Mesenchymal stem cell (in vitro differentiated cells and primary cell): ENCODE measurements around the gene AP1M1.

Experiments
- DNase-seq: peaks from one replicate; pipeline ENCODE4 v3.0.0-alpha.2; 2013
- H2AFZ ChIP-seq: one replicate; pipeline ENCODE4 v1.6.1; 2013; ENCODE audit warnings: low read depth, mild to moderate bottlenecking, control low read depth, inconsistent platforms, low read length, moderate library complexity
- H2AK5ac ChIP-seq: 2 replicates; pipeline ENCODE4 v1.6.1; 2013; ENCODE audit warnings: low read length, moderate library complexity, mild to moderate bottlenecking, inconsistent platforms; ENCODE audit not compliant: severe bottlenecking
- H2BK120ac ChIP-seq: one replicate; pipeline ENCODE4 v1.6.1; 2013; ENCODE audit warnings: low read depth, mild to moderate bottlenecking, inconsistent platforms, low read length, moderate library complexity
- H2BK12ac ChIP-seq, 2 experiments: one replicate each; pipeline ENCODE4 v1.6.1; 2013; ENCODE audit warnings: inconsistent platforms in 2 of 2, low read length in 2 of 2, mild to moderate bottlenecking in 2 of 2, moderate library complexity in 2 of 2, control low read depth in 1 of 2
- H2BK15ac ChIP-seq: one replicate; pipeline ENCODE4 v1.6.1; 2013; ENCODE audit warnings: mild to moderate bottlenecking, low read depth, inconsistent platforms; ENCODE audit not compliant: poor library complexity, severe bottlenecking
- H2BK5ac ChIP-seq: 2 replicates; pipeline ENCODE4 v1.6.1; 2013; ENCODE audit warnings: low read depth, mild to moderate bottlenecking, low read length, control low read depth, inconsistent platforms; ENCODE audit not compliant: poor library complexity, severe bottlenecking
- H3K14ac ChIP-seq, 2 experiments: one replicate each; pipeline ENCODE4 v1.6.1; 2013; ENCODE audit warnings: inconsistent platforms in 2 of 2, low read length in 2 of 2, control low read depth in 1 of 2, mild to moderate bottlenecking in 1 of 2, moderate library complexity in 1 of 2
- H3K18ac ChIP-seq, 2 experiments: one replicate each; pipeline ENCODE4 v1.6.1; 2013; ENCODE audit warnings: inconsistent platforms in 2 of 2, low read length in 2 of 2, control low read depth in 1 of 2, low read depth in 1 of 2, mild to moderate bottlenecking in 1 of 2
- H3K23ac ChIP-seq, 2 experiments: one replicate each; pipeline ENCODE4 v1.6.1; 2013; ENCODE audit warnings: inconsistent platforms in 2 of 2, low read length in 2 of 2, mild to moderate bottlenecking in 2 of 2, moderate library complexity in 2 of 2, control low read depth in 1 of 2
- H3K27ac ChIP-seq: 2 replicates; pipeline ENCODE4 v1.5.1; 2013; ENCODE audit warnings: mild to moderate bottlenecking, moderate library complexity, low read length, control low read depth, inconsistent platforms; ENCODE audit not compliant: poor library complexity, severe bottlenecking
- H3K27me3 ChIP-seq, 2 experiments: 2 replicates each; pipeline versions ENCODE4 v1.6.1 to v1.7.0; 2013; ENCODE audit warnings: low read length in 2 of 2, mild to moderate bottlenecking in 2 of 2, moderate library complexity in 2 of 2, control low read depth in 1 of 2, inconsistent platforms in 1 of 2; ENCODE audit not compliant: control insufficient read depth in 1 of 2, insufficient read depth in 1 of 2
- H3K36me3 ChIP-seq, 2 experiments: 2 replicates each; pipeline versions ENCODE4 v1.6.1 to v1.7.0; 2013; ENCODE audit warnings: low read length in 2 of 2, control low read depth in 1 of 2, inconsistent platforms in 1 of 2, low read depth in 1 of 2, mild to moderate bottlenecking in 1 of 2; ENCODE audit not compliant: insufficient read depth in 2 of 2, control insufficient read depth in 1 of 2
- H3K4ac ChIP-seq, 2 experiments: one replicate each; pipeline ENCODE4 v1.6.1; 2013; ENCODE audit warnings: inconsistent platforms in 2 of 2, low read length in 2 of 2, mild to moderate bottlenecking in 2 of 2, moderate library complexity in 2 of 2, control low read depth in 1 of 2, low read depth in 1 of 2
- H3K4me1 ChIP-seq: 2 replicates; pipeline ENCODE4 v1.6.1; 2013; ENCODE audit warnings: low read depth, low read length, control low read depth; ENCODE audit not compliant: control insufficient read depth, insufficient read depth
- H3K4me2 ChIP-seq: 2 replicates; pipeline ENCODE4 v1.6.1; 2013; ENCODE audit warnings: low read length, mild to moderate bottlenecking, inconsistent platforms; ENCODE audit not compliant: poor library complexity, severe bottlenecking
- H3K4me3 ChIP-seq, 2 experiments: 2 replicates each; pipeline versions ENCODE4 v1.5.1 to v1.7.0; 2013; ENCODE audit warnings: low read length in 2 of 2, mild to moderate bottlenecking in 2 of 2, control low read depth in 1 of 2, low read depth in 1 of 2; ENCODE audit not compliant: insufficient read depth in 1 of 2
- H3K79me1 ChIP-seq: replicated peaks from 2 replicates; pipeline ENCODE4 v1.6.1; 2013; ENCODE audit warnings: mild to moderate bottlenecking, control low read depth, low read length, inconsistent platforms; ENCODE audit not compliant: poor library complexity, severe bottlenecking
- H3K9ac ChIP-seq: 2 replicates; pipeline ENCODE4 v1.7.0; 2013; ENCODE audit warnings: mild to moderate bottlenecking, low read length, moderate library complexity
- H3K9me3 ChIP-seq: 2 replicates; pipeline ENCODE4 v1.7.0; 2013; ENCODE audit warnings: mild to moderate bottlenecking, low read length; ENCODE audit not compliant: control insufficient read depth
- H4K8ac ChIP-seq: one replicate; pipeline ENCODE4 v1.6.1; 2013; ENCODE audit warnings: inconsistent platforms, mild to moderate bottlenecking, low read length, moderate library complexity
- H4K91ac ChIP-seq: one replicate; pipeline ENCODE4 v1.6.1; 2013; ENCODE audit warnings: mild to moderate bottlenecking, low read length, inconsistent platforms
- WGBS: methylation state at CpG from one replicate; pipeline ENCODE4 v1.1.7; 2013; ENCODE audit warnings: mixed read lengths; 5-methylcytosine and 5-hydroxymethylcytosine counted together

The AP1M1 gene

DNA sequence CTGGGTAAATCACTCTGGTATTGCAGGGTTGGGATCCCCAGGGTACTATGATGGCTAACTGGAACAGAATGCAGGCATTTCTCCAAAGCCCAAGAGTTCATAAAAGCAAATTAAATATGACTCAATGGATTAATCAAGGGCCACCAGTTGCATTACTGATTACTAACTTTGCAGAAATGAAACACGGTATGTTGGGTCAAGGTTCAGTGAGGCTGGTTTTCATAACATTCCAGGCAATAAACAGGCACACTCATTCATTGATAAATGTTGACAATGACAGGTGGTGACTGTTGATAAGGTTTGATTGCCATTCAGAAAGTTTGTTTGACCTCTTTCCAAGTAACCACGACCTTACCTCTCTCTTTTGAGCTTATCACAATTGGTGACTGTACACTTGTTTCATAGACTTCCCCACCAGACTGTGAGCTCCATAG is 506 bp upstream of the AP1M1 start:
- H2BK12ac ChIP-seq = peak overlapping the region in 1 of 2 experiments; percentile 11
- WGBS = 29% methylated on average over 2 of the region's 2 CpGs
- H3K27ac ChIP-seq = peak overlapping the region; percentile 72
- H4K8ac ChIP-seq = peak overlapping the region; percentile 87
- H2BK120ac ChIP-seq = no peak overlapping the region
- no peaks in the 10 kb centered on the region for H3K9me3 ChIP-seq
- no peak overlapping the region for H3K23ac ChIP-seq
- H3K9ac ChIP-seq = peak overlapping the region; percentile 97
- peak overlapping the region; percentile 49 to 99 for H3K4me3 ChIP-seq
- H2AFZ ChIP-seq = no peak overlapping the region
- peak overlapping the region; percentile 55 to 68 for H3K4ac ChIP-seq
- H4K91ac ChIP-seq = no peak overlapping the region
- no peak overlapping the region for H3K14ac ChIP-seq
- peaks cover 23% of the 10 kb centered on the region for H3K4me1 ChIP-seq
- no peak overlapping the region for H2BK5ac ChIP-seq
- peaks cover 29 to 41% of the 10 kb centered on the region in 2 experiments for H3K36me3 ChIP-seq
- H2BK15ac ChIP-seq = no peak overlapping the region
- H3K4me2 ChIP-seq = peak overlapping the region; percentile 78
- H2AK5ac ChIP-seq = no peak overlapping the region
- no peaks in the 10 kb centered on the region for H3K27me3 ChIP-seq
- peak overlapping the region in 1 of 2 experiments; percentile 61 for H3K18ac ChIP-seq
- H3K79me1 ChIP-seq = peaks cover 6% of the 10 kb centered on the region
- peak; percentile 58 for DNase-seq

GRCh38 chr19:16198370-16198651 is 600 bp downstream of the AP1M1 start:
- H2AK5ac ChIP-seq = peak overlapping the region; percentile 58
- H3K27ac ChIP-seq = no peak overlapping the region
- no peaks in the 10 kb centered on the region for H3K27me3 ChIP-seq
- peak overlapping the region; percentile 92 for H2BK120ac ChIP-seq
- H3K79me1 ChIP-seq = peaks cover 14% of the 10 kb centered on the region
- H3K9me3 ChIP-seq = no peaks in the 10 kb centered on the region
- H3K4me2 ChIP-seq = peak overlapping the region; percentile 72
- no peak overlapping the region for H2AFZ ChIP-seq
- H3K4ac ChIP-seq = peak overlapping the region; percentile 79 to 99
- peak overlapping the region; percentile 99 to 100 for H3K4me3 ChIP-seq
- no peak overlapping the region for H2BK15ac ChIP-seq
- DNase-seq = no peak
- H4K91ac ChIP-seq = peak overlapping the region; percentile 99
- 1% methylated on average over 18 of the region's 18 CpGs for WGBS
- H2BK5ac ChIP-seq = no peak overlapping the region
- H3K36me3 ChIP-seq = peaks cover 36 to 39% of the 10 kb centered on the region in 2 experiments
- H4K8ac ChIP-seq = peak overlapping the region; percentile 57
- peak overlapping the region in 1 of 2 experiments; percentile 46 for H3K23ac ChIP-seq
- peak overlapping the region; percentile 42 to 98 for H3K18ac ChIP-seq
- H3K4me1 ChIP-seq = peaks cover 23% of the 10 kb centered on the region
- peak overlapping the region in 1 of 2 experiments; percentile 100 for H3K14ac ChIP-seq
- H2BK12ac ChIP-seq = peak overlapping the region in 1 of 2 experiments; percentile 8
- peak overlapping the region; percentile 97 for H3K9ac ChIP-seq

DNA sequence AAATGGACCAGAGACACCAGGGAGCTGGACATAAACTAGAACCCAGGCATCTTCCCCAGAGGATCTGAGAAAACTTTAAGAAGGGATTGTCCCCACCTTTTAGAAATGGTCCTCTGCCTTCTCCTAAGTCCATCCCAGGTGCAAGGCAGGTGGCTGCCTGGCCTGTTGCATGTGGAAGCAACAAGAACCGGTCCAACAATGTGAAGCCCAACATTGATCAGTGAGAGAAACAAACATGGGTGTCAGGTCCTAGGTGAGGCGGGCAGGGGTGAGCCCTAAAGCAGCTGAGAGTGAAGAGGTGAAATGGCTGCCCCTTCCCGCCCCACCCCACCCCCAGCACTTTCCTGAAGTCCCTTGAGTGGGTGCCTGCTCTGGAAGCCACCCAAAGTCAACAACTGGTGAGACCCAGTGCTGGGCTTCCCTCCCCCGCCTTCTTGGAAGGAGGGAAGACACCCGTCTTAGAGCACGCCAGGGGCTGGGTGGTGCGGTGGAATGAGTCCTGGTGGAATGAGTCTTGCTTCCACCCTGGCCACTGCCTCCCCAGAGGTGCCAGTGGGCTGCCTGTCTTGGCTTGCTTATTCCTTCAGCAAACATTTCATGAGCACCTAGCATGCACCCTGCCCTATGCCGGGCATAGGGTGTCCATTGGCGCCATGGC is 1.7 kb downstream of the AP1M1 start:
- H3K4me2 ChIP-seq = no peak overlapping the region
- no peak overlapping the region for H2AFZ ChIP-seq
- WGBS = 97% methylated on average over 8 of the region's 9 CpGs
- H2AK5ac ChIP-seq = no peak overlapping the region
- H4K91ac ChIP-seq = no peak overlapping the region
- no peaks in the 10 kb centered on the region for H3K9me3 ChIP-seq
- H3K36me3 ChIP-seq = peaks cover 39 to 43% of the 10 kb centered on the region in 2 experiments
- H3K4me3 ChIP-seq = peak overlapping the region in 1 of 2 experiments; percentile 99
- H2BK15ac ChIP-seq = no peak overlapping the region
- no peak overlapping the region for H2BK5ac ChIP-seq
- H3K27me3 ChIP-seq = no peaks in the 10 kb centered on the region
- no peak overlapping the region for H3K18ac ChIP-seq
- H3K79me1 ChIP-seq = peaks cover 22% of the 10 kb centered on the region
- no peak overlapping the region for H2BK120ac ChIP-seq
- DNase-seq = no peak
- H4K8ac ChIP-seq = no peak overlapping the region
- no peak overlapping the region for H2BK12ac ChIP-seq
- H3K9ac ChIP-seq = peak overlapping the region; percentile 97
- H3K4me1 ChIP-seq = peaks cover 25% of the 10 kb centered on the region
- no peak overlapping the region for H3K23ac ChIP-seq
- no peak overlapping the region for H3K14ac ChIP-seq
- no peak overlapping the region for H3K27ac ChIP-seq
- H3K4ac ChIP-seq = no peak overlapping the region

- Histone ChIP-seq H3K4me3 (peak overlapping the region in 1 of 2 experiments; percentile 99), H2BK5ac (no peak overlapping the region), H4K91ac (no peak overlapping the region), H2BK12ac (no peak overlapping the region), H3K4me1 (peaks cover 27% of the 10 kb centered on the region), H3K9ac (peak overlapping the region; percentile 15), H3K27me3 (no peaks in the 10 kb centered on the region), H3K27ac (no peak overlapping the region), H2AFZ (no peak overlapping the region), H4K8ac (no peak overlapping the region), H3K4ac (no peak overlapping the region), H2BK120ac (no peak overlapping the region), H3K14ac (no peak overlapping the region), H3K36me3 (peaks cover 43 to 49% of the 10 kb centered on the region in 2 experiments), H3K9me3 (no peaks in the 10 kb centered on the region), H3K23ac (no peak overlapping the region), H2BK15ac (no peak overlapping the region), H3K79me1 (peaks cover 28% of the 10 kb centered on the region), H2AK5ac (no peak overlapping the region), H3K4me2 (no peak overlapping the region), H3K18ac (no peak overlapping the region)
- WGBS = 94% methylated on average over 20 of the region's 20 CpGs
- peak; percentile 64 for DNase-seq
Measured at GRCh38 chr19:16200038-16201010, 2.6 kb downstream of the AP1M1 start.
